ENCODE results near the gene SLC19A2.

- TF ChIP-seq CTCF (IDR thresholded peaks at IDR 0.05) (no peak), POLR2AphosphoS5 (IDR thresholded peaks at IDR 0.05) (no peak)
These were observed 12.4 kb downstream of the SLC19A2 start for GRCh38 chr1:169473347-169473746.
